ENCODE measurements around the gene SHB. TPM values are rescaled to one million over a fixed set of nuclear protein-coding genes. Genes with fewer than 3 reads are reported as not detected.

Gene SHB
- total and polyA plus RNA-seq, 2 donors (not counting 3 experiments of a cell fraction or from before 2014, with no cell fraction given) = 13.4 to 24.9 TPM

DNA sequence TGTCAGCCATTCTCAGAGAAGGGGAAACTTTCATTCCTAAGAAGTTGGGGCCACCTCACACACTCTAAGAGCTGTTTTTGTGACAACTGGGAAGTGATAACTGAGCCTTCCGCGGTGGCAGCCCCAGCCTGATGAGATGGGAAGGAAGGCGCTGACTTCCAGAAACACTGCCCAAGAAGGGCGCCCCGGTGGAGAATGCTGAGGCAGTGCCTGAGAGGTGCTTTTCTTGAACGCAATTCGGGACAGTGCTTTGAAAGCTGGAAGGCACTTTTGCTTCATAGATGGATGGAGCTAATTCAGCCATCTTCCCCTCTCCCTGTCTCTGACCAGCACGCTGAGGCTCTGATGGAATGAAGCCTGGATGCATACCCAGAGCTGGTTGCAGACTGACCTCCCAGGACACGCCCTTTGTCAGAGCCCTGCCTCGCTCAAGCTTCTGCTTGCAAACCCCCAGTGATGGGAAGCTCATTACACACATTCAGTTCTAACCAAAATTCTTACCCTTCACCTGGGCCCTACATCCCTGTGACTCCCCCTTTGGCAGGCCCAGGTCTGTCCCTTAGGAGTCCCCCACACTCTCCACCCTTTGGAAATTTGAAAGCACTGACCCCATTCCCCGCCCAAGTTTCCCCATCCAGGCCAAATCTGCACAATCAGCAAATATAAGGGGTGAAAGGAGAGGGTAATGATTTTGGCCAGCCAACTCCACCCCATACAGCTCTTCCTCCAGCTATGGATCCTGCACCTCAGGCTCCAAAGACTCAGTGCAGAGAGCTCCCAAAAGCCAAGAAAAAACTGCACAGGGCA, 98.5 kb downstream of the SHB start:
- Histone ChIP-seq H3K4me1 (ENCODE audit: control insufficient read depth, extremely low read depth, insufficient read depth, low read length) (peaks cover 39% of the 10 kb centered on the region), H3K9me1 (replicated peaks; ENCODE audit: control insufficient read depth, extremely low read depth, insufficient read depth, low read length) (no peaks in the 10 kb centered on the region), H3K4me2 (ENCODE audit: insufficient read depth, low read length) (no peak overlapping the region), H3K9ac (replicated peaks; ENCODE audit: extremely low read depth, insufficient read depth, low read length) (no peak overlapping the region), H3K27me3 (ENCODE audit: control insufficient read depth in 2 of 2, insufficient read depth in 2 of 2, low read length in 2 of 2) (no peaks in the 10 kb centered on the region), H3K4me3 (replicated peaks in 1 of 3; ENCODE audit: insufficient read depth in 1 of 3, low read depth in 1 of 3, low read length in 3 of 3) (no peak overlapping the region), H3K79me2 (ENCODE audit: control insufficient read depth, insufficient read depth, low read length) (peaks cover 7% of the 10 kb centered on the region), H4K20me1 (replicated peaks; ENCODE audit: control insufficient read depth, extremely low read depth, insufficient read depth, low read length) (no peaks in the 10 kb centered on the region), H2AFZ (ENCODE audit: low read depth, low read length) (no peak overlapping the region), H3K36me3 (ENCODE audit: control insufficient read depth in 2 of 2, extremely low read depth in 1 of 2, insufficient read depth in 2 of 2, low read length in 2 of 2) (peaks cover 2 to 6% of the 10 kb centered on the region in 2 experiments), H3K27ac (ENCODE audit: insufficient read depth, low read depth, low read length) (no peak overlapping the region), H3K9me3 (replicated peaks; ENCODE audit: control insufficient read depth, insufficient read depth, low read length) (no peaks in the 10 kb centered on the region)
- DNase-seq (ENCODE audit: low read depth, low spot score) = no peak
- intact Hi-C loops (cut with micrococcal nuclease) = no loop called here
- CTCF ChIA-PET = interaction anchor here (1.0 to 2.4 kb wide), 7 partner anchors 10 to 117 kb away, joined by 3 to 13 read pairs (median 5); partner anchors contain the start of gene SHB
- POLR2A ChIA-PET = interaction anchor here (1.2 kb wide), 1 partner anchor 54 kb away, joined by 4 read pairs; no protein-coding TSS in a partner anchor
- dilution Hi-C loops (cut with MboI; ENCODE audit: extremely low pct_ligation_motif_present, low sequenced_read_pairs) = no loop called here
- TF ChIP-seq JUN (IDR thresholded peaks at IDR 0.05; ENCODE audit: borderline replicate concordance, insufficient read depth, insufficient read length, low read depth) (no peak), GATA2 (IDR thresholded peaks at IDR 0.05; ENCODE audit: insufficient read depth, insufficient read length, low read depth, low read length) (no peak)
- TF ChIP-seq, protein P1, sequence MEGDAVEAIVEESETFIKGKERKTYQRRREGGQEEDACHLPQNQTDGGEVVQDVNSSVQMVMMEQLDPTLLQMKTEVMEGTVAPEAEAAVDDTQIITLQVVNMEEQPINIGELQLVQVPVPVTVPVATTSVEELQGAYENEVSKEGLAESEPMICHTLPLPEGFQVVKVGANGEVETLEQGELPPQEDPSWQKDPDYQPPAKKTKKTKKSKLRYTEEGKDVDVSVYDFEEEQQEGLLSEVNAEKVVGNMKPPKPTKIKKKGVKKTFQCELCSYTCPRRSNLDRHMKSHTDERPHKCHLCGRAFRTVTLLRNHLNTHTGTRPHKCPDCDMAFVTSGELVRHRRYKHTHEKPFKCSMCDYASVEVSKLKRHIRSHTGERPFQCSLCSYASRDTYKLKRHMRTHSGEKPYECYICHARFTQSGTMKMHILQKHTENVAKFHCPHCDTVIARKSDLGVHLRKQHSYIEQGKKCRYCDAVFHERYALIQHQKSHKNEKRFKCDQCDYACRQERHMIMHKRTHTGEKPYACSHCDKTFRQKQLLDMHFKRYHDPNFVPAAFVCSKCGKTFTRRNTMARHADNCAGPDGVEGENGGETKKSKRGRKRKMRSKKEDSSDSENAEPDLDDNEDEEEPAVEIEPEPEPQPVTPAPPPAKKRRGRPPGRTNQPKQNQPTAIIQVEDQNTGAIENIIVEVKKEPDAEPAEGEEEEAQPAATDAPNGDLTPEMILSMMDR (IDR thresholded peaks at IDR 0.05; ENCODE audit: extremely low read depth in 1 of 2, insufficient read depth in 1 of 2, low read depth in 1 of 2, low read length in 2 of 2) = no peak
- no peak for FAIRE-seq
- no TSS peak for BruUV-seq (replicated peaks)

All from endothelial cell of umbilical vein (primary cell).